NCI-H345 treated with DMSO at 0.1 percent for 48 hours (cell line): Measurements from ENCODE around the gene MANBA.
A peak's percentile ranks its signal among the peaks of the same experiment; 100 is the strongest.
"Not testable (repeated sequence)": the region's sequence is repeated elsewhere in the genome, so short reads cannot be mapped to it uniquely, and the experiment has no call there.

Experiments
- DNase-seq: peaks from one replicate; lab custom pipeline; 2025; ENCODE audit not compliant: unreplicated experiment; lab: John Stamatoyannopoulos, UW

Gene MANBA

DNA sequence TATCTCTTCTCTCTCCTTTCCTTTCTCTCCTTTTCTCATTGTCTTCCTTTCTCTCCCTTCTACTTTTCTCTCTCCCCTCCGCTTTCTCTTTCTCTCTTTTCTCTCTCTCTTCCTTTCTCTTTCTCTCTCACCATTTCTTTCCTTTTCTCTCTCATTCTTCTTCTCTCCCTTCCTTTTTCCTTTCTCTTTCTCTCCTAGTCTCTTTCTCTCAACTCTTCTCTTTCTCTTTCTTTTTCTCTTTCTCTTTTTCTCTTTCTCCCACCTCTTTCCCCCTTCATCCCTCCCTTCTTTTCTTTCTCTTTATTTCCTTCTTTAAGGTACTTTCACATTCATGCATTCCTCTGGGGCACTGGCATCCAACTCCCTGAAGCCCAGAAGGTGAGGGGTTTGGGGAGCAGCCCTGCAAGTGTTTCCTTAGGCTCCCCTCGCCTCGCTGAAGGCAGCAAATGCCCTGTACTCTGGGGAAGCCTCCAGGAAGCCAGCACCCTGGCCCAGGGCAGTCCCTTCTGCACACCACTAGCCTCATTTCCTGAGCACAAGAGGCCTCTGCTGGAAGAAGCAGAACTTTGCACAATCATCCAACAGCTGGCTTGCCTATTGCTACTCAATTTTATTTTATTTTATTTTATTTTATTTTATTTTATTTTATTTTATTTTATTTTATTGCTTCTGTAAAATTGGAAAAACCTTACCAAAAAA, 135.4 kb downstream of the MANBA start:
- no peak for DNase-seq

DNA sequence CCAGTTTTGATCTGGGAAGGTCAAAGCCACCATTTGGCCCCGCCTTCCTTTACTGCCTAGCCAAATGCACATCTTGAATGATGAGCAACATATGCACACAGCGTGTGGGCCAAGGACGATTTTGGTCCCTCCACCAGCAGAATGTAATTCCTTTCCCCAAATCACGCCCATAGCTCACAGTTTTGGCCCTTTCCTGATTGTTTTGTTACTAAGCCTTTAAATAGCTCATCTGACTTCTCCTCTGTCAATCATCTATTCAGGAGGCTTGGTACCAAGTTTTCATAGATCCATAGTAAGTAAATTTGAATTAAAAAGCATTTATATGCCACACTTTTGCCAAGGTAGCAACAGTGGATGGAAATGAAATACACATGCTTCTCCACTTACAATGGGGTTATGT, 136.3 kb downstream of the MANBA start:
- DNase-seq: no peak

DNA sequence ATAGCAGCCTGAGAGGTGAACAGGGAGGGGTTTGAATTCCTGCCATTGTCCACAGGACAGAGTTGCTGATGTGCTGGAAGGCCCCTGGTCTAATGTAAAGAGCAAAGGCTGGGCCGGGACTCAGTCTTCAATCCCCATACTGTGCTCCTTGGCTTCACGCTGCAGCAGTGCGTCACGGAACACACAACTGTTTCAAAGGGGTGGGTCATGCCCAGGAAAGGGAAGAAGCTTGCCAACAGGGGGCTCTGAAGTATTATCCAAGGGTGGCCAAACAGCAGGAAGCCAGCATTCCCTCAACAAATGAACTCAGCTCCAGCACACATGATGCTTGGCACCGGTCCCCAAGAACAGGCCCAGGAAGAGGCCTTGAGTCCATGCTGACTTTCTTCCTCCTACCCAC, 137.1 kb downstream of the MANBA start:
- DNase-seq: no peak

DNA sequence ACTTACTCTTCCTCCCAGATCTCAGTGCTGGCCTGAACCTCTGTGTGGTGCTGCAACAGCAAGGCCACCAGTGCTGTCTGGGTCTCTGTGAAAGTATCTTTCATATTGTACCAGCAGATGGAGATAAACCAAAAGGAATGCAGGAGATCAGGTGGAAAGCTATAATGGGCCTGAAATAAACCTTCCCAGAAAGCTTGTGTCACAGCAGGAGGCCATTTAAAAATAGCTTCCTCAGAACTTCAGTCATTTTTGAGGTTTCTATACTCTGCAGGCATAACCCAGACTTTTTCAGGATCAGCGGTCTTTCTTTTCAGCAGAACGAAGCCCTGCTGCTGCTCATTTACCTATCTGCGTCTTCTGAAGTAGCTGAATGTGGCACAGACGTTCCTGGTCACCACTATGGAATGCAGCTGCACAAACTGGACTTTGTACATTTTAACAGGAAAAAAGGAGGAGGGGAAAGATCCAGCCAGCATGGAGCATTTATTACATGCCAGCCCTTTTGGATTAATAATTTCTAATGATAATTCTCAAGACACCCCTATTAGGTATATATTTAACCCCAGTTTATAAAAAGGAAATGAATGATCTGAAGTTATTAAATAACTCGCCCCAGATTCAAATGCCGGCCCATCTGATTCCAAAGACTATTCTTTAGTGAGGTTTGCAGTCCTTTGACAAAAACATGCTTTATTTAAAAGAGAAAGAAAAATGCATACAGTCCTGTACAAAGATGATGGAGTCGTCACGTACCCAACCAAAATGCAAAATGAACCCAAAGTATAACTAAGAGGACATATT, 139.9 kb downstream of the MANBA start:
- DNase-seq: peak; percentile 3

DNA sequence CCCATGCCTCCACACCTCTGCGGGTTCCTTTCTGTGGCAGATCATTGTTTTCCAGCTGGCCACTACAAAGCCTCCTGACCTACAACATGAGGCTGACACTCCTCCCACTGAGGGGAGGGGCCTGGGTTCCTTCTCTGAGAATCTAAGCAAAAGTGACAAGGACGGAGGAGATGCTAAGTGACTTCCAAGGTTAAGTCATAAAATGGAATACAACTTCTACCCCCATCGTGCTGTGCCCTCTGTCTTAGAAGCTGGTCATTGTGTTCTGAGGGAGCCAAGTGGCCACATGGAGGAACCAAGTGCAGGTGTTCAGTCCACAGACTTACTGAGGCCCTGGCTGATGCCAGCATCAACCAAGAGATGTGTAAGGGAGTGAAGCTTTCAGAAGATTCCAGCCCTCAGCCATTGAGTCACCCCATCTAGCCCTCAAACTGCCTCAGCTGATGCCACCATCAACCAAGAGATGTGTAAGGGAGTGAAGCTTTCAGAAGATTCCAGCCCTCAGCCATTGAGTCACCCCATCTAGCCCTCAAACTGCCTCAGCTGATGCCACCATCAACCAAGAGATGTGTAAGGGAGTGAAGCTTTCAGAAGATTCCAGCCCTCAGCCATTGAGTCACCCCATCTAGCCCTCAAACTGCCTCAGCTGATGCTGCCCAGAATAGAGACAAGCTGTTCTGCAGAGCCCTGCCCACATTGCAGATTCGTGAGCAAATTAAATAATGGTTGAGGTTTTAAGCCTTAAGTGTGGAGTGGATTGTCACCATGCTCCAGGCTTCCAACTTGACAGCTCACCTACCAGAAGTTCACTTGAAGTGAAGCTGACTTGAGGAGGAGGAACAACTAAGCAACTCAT, 140.8 kb downstream of the MANBA start:
- DNase-seq: not testable (repeated sequence)

DNA sequence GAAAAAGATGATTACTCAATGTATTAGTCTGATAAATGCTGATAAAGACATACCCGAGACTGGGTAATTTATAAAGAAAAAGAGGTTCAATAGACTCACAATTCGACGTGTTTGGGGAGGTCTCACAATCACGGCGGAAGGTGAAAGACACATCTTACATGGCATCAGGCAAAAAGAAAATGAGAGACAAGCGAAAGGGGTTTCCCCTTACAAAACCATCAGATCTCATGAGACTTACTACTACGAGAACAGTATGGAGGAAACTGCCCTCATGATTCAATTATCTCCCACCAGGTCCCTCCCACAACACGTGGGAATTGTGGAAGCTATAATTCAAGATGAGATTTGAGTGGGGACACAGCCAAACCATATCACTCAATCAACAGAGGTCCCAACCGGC, 141.7 kb downstream of the MANBA start:
- not testable (repeated sequence) for DNase-seq

DNA sequence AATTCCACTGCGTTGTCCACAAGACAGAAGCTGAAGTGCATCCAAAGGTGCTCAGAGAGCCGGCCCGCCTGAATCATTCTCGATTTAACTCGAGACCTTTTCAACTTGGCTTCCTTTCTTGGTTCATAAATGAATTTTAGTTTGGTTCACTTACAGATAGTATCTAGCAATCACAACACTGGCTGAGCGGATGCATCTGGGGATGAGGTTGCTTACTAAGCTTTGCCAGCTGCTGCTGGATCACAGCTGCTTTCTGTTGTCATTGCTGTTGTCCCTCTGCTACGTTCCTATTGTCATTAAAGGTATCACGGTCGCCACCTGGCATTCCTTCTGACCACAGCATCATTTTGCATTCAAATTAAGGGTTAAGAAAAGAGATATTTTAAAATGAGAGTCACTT, 144.1 kb downstream of the MANBA start:
- no peak for DNase-seq

DNA sequence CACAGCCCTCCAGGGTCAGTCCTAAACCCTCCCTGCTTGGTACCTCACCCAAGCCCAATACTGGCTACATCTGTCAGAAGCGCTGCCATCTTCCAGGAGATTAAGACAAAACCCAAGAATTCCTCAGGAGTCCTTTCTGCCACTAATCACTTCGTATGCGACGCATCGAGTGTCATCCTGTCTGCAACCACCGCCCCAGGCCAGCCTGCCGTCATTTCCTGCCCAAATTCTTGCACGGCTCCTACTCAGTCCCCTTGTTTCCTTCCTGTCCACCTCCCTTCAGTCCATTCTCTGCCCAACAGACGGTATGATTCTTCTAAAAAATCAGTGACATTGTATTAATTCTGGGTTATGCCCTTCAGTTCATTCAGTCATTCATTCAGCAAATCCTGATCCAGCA, 146.0 kb downstream of the MANBA start:
- DNase-seq: no peak

DNA sequence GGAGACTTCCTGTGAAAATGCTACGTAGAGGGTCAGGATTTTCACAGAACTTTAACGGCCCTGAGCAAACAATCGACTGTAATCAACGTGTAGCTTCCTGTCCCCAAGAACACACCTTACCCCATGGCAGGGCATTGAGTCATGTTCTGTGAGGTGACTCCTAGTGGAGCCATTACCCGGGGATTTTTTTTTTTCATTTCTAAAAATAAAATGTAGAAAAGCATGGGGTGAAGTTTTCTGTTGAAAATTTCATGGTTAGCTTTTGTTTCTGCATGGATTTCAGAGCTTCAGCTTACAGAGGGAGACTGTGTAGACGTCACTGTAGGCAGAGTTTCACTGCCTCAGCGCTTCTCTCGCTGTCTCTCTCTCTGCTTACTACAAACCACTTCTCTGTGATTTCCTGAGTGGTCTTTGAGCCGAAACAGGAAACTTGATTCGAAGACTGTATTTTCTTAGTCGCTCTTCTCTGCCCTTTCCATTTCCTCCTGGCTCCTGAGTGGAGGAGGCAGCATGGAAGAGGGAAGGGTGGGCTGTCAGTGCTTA, 147.9 kb downstream of the MANBA start:
- no peak for DNase-seq

DNA sequence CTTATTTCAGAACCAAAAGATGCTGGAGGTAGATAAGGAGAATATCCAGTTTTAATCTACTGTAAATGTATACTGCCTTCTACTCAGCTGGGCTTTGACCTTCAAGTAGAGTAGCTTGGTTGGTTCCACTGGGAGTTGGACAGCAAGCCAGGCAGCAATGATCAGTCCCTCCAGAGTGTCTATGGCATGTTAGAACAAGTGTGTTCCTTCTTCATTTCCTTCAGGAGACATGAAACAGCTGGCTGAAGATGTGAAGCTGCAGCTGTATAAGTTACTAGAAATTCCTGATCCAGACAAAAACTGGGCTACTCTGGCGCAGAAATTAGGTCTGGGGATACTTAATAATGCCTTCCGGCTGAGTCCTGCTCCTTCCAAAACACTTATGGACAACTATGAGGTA, 148.6 kb downstream of the MANBA start:
- no peak for DNase-seq

DNA sequence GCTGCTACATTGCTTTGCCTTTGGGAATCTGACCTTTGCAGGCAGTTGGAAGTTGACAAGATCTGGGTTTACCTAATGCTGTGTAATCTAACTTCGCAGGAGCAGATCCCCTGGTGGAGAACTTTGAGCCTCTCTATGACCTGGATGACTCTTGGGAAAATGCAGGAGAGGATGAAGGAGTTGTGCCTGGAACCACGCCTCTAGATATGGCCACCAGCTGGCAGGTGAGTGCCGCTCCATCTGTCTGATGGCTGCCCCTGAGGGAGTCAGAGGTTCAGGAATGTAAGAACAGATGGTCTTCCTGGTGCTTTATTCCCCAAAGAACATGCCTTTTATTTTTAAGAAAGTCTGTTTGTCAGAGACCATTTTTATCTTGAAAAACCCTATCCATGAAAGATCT, 150.3 kb downstream of the MANBA start:
- DNase-seq: no peak

DNA sequence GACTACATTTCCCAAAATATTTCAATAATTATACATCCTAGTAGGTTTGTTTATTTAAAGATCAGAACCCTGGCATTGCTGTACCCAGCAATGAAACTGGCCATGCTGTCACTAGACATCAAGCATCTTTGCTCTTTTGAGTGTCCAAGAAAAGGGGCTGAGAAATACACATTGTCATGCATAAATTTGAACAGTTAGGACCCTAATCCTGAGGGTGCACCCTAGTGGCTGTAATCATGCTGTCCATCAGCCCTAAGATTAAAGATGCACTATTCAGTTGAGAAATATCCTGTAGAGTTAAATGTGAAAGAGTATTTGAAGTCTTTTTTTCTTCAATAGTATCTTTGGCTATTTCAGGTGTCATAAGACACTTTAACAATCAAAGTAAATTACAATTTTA, 150.8 kb downstream of the MANBA start:
- DNase-seq: no peak

DNA sequence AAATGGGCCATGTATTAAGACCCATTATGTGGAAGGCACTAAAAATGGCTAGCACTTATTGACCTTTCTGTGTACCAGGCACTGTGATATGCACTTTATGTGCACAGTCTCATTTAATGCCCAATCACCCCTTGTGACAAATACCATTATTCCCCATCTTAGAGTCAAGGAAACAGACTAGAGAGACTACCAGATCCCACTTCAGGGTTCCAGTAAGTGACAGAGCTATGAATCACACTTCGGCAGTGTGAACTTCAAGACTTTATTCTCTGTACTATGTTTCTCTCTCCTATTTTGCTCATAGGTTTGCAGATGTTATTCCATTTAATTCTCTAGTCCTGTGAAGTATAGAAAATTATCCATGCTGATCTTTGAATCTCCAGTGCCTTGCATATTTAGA, 152.6 kb downstream of the MANBA start:
- no peak for DNase-seq

DNA sequence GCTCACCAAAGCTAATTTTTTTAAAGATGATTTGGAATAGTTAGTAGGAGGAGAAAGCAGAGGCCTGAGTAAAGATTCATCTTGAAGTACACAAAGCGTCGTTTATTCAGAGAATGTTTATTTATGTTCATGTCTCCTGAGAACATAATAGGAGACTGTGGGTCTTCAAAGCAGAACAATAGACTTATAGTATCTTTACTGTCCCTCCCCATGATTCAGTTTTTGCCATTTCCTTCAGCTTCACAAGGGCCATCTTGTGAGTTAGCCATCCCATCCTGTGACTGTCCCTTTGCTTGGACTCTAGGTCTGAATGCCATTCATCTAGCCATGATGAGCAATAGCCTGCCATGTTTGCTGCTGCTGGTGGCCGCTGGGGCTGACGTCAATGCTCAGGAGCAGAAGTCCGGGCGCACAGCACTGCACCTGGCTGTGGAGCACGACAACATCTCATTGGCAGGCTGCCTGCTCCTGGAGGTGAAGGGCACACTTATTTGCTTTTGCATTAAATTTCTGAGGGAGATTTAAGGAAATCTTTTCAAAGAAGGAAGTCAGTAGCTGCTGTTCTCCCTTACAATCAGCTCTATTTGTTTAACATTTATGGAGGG, 153.8 kb downstream of the MANBA start:
- no peak for DNase-seq

DNA sequence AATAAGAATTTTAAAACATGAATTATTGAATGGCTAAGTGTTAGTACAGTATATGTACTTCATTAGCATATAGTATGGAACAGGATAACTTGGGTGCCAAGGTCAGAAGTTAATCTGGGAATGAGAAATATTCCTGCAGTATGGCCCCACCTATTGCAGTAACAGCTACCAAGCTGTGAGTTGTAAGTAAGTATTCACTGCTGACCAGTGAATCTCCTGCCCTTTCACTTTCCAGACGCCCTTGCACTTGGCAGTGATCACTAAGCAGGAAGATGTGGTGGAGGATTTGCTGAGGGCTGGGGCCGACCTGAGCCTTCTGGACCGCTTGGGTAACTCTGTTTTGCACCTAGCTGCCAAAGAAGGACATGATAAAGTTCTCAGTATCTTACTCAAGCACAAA, 154.5 kb downstream of the MANBA start:
- no peak for DNase-seq

DNA sequence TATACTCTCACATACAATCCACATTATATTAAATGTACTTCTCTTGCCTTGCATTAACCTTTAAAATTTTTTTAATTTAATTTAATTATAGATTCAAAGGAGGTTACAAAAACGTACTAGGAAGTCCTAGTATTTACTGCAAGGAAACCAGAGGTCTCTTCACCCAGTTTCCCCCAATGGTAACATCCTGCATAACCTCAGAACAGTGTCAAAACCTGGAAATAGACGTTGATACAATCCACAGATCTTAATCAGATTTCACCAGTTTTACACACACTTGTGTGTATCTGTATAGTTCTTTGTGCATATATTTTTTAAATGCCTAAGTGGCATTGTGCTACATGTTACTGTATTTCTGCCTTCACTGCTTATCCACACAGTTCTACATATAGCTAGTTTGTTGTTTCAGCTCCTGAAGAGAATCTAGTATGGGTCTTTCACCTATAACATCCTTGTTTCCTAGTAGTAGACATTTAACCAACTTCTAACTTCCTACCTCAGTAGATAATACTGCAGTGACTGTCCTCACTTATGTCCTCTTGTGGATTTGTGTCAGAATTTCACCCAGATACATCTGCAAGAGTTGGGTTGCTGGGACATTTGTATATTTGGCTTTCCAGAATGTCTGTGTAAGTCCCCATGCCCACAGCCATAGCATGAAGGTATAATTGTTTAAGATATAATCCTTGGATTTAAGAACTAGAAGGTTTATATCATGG, 156.4 kb downstream of the MANBA start:
- DNase-seq: no peak

DNA sequence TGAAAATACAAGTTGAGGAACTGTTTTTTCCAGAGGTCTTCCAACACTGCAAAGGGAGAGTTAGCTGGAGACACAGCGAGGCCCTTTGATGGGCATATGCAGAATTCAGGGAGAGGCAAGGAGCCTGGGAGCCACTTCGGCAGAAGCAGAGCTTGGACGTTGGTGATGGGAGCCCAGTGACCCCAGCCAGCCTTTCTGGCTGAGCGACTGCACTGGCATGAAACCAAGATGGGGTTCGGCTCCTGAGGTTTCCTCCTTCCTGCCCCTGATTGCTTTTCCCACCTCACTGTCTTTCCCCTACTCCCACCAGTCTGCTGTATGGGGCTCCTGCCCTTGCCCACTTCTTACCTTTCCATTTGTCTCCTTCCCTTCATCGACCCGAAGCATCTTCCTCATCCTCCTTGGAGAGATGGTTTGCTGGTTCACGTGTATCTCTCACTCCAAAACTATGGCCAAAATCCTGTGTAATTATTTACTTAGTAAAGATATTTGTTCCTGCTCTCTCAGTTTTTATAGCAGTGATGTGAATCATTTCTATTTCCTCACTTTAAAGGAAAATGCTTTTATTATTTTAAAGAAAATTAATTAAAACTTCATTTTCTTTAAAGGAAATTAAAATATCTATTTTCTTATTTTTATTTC, 159.1 kb downstream of the MANBA start:
- no peak for DNase-seq

DNA sequence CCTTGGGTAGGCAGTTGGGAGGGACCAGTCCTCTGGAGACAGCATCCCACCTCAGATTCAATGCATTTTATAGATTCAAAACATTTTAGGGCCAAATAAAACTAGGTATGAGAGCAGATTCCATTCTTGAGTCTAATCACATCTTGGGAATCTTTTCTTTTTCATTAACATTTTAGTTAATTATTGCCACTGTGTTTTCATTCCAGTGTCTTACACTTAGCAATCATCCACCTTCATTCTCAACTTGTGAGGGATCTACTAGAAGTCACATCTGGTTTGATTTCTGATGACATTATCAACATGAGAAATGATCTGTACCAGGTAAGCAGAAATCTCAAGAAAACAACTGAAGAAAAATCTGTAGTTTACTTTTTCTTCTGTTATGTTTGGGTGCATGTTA, 160.1 kb downstream of the MANBA start:
- DNase-seq: no peak

DNA sequence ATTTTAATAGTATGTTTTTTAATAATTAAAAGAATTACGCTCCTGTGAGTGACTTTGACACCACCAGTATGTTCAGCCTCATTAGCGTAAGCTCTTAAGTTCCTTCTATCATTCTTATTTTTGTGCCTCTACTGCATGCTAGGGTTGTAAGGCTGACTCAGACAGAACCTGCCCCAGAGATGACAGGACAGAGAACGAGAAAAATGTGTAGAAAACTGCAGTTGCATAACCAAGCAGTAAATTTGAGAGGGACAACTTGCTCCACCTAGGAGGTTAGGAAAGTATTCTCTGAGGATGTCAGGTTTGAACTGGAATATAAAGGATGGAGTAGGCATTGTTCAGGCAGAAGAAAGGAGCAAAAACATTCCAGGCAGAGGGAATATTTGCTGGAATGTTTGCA, 160.9 kb downstream of the MANBA start:
- no peak for DNase-seq

DNA sequence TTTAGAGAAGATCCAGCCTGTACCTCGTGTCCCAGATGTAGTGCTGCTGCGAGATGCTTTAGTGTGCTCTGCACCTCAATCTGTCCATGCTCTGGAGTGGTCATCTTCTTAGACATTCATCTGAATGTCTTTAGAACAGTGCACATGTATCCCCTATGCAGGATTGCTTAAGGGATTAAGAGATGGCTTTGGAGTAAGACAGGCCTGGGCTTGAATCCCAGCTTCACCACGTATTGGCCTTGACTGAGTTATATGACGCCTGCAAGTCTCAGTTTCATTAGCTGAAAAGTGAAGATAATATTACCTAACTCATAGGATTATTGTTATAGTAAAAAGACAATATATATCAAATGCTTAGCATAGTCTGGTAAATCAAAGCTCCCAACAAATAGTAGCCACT, 161.3 kb downstream of the MANBA start:
- DNase-seq: no peak
